Measurements from ENCODE around the gene DEPDC5. TPM values are rescaled to one million over a fixed set of nuclear protein-coding genes. Genes with fewer than 3 reads are reported as not detected.

The DEPDC5 gene
- total and polyA plus RNA-seq, 2 of the 8 experiments (the other 6 are each of a cell fraction or from before 2014, with no cell fraction given), result 18.3 to 26.5 TPM

- no peak for TF ChIP-seq MAFK (IDR thresholded peaks at IDR 0.05; ENCODE audit: low read depth, low read length)
Measured at GRCh38 chr22:31730344-31730711, 23.5 kb upstream of the DEPDC5 start (continued).
